HepG2 (cell line): ENCODE data around the gene PLPPR2. TPM values are rescaled to one million over a fixed set of nuclear protein-coding genes. Genes with fewer than 3 reads are reported as not detected.
"Not testable (repeated sequence)": the region's sequence is repeated elsewhere in the genome, so short reads cannot be mapped to it uniquely, and the experiment has no call there.

Source experiments
- ATAC-seq: fragments of 200-7000 bp; cut with Tn5 transposase; 3 replicates; pipeline ENCODE4 v1.9.1; 2020; ENCODE audit warnings: mild to moderate bottlenecking, moderate library complexity
- BruUV-seq: library from RNA; stranded (reverse); fragments of 400-500 nt; replicated peaks from 2 replicates; lab custom pipeline; 2021; lab: Mats Ljungman, UMichigan
- CTCF ChIA-PET: fragments of 300-600 bp; formaldehyde crosslinking; extraction: SDS; loops from one replicate; lab custom pipeline; 2021; ENCODE audit warnings: low total read pairs, inconsistent platforms, low intra/inter-chr PET ratio; lab: Yijun Ruan, JAX
- POLR2A ChIA-PET: fragments of 350-600 bp; sonication (Branson Sonifier 250); formaldehyde crosslinking; loops from one replicate; lab custom pipeline; 2020; ENCODE audit warnings: antibody characterized with exemption, inconsistent platforms; lab: Yijun Ruan, JAX
- DNase-seq: peaks from one replicate; pipeline ENCODE4 v3.0.0-alpha.2; 2015; ENCODE audit warnings: low spot score
- FAIRE-seq: peaks from 3 replicates; lab custom pipeline; 2011; peaks lifted over from hg19 to GRCh38; lab: Jason Lieb, UNC
- H2AFZ ChIP-seq: one replicate; pipeline ENCODE4 v1.6.1; 2011; ENCODE audit warnings: low read length, inconsistent platforms
- H3K27ac ChIP-seq: fragments of 300-600 bp; 3 replicates; pipeline ENCODE4 v1.8.0; 2011; ENCODE audit warnings: mixed run types, mild to moderate bottlenecking, mixed read lengths, low read length, inconsistent platforms; ENCODE audit not compliant: insufficient read depth; ENCODE audit errors: extremely low read length
- H3K27me3 ChIP-seq, 2 experiments: fragments of 200-600 bp in 1 of 2; 2 replicates in 1 of 2; 3 replicates in 1 of 2; pipeline versions ENCODE4 v1.6.0 to v1.8.0; 2011; ENCODE audit warnings: low read length in 2 of 2, mild to moderate bottlenecking in 2 of 2, moderate library complexity in 2 of 2, inconsistent platforms in 1 of 2; ENCODE audit not compliant: insufficient read depth in 2 of 2, control insufficient read depth in 1 of 2
- H3K36me3 ChIP-seq, 2 experiments: fragments of 200-600 bp in 1 of 2; replicated peaks in 1 of 2; 2 replicates in 1 of 2; 3 replicates in 1 of 2; pipeline versions ENCODE4 v1.5.1 to v1.8.0; 2011; ENCODE audit warnings: low read length in 2 of 2, inconsistent platforms in 1 of 2; ENCODE audit not compliant: insufficient read depth in 2 of 2, control insufficient read depth in 1 of 2
- H3K4me1 ChIP-seq: 2 replicates; pipeline ENCODE4 v1.5.1; 2012; ENCODE audit warnings: low read length, inconsistent platforms; ENCODE audit not compliant: insufficient read depth
- H3K4me2 ChIP-seq: 2 replicates; pipeline ENCODE4 v1.6.0; 2011; ENCODE audit warnings: low read depth, low read length, inconsistent platforms
- H3K4me3 ChIP-seq, 3 experiments: fragments of 200-600 bp in 1 of 3; sonication (generic), shearing (Covaris generic) in 1 of 3; replicated peaks in 1 of 3; 2 replicates each; pipeline ENCODE4 v1.5.1; 2011 to 2016; ENCODE audit warnings: low read length in 3 of 3, inconsistent platforms in 2 of 3, low read depth in 2 of 3, mild to moderate bottlenecking in 2 of 3, control low read depth in 1 of 3, mixed read lengths in 1 of 3; ENCODE audit not compliant: insufficient read depth in 1 of 3
- H3K79me2 ChIP-seq: one replicate; pipeline ENCODE4 v1.6.1; 2011; ENCODE audit warnings: low read length, inconsistent platforms; ENCODE audit not compliant: insufficient read depth
- H3K9ac ChIP-seq: 2 replicates; pipeline ENCODE4 v1.6.0; 2011; ENCODE audit warnings: mild to moderate bottlenecking, low read depth, low read length, inconsistent platforms; ENCODE audit not compliant: insufficient read depth
- H3K9me3 ChIP-seq: 2 replicates; pipeline ENCODE4 v1.5.1; 2012; ENCODE audit warnings: mild to moderate bottlenecking, low read length
- H4K20me1 ChIP-seq: 2 replicates; pipeline ENCODE4 v1.6.0; 2011; ENCODE audit warnings: inconsistent platforms, mild to moderate bottlenecking, low read length, moderate library complexity; ENCODE audit not compliant: insufficient read depth
- MIER2 ChIP-seq: IDR thresholded peaks from 2 replicates; pipeline ENCODE4 v1.6.1; 2016; ENCODE audit warnings: missing biosample characterization, missing genetic modification reagents
- REST ChIP-seq, 2 experiments: IDR thresholded peaks; 2 replicates each; pipeline ENCODE4 v1.6.1; 2011 to 2012; ENCODE audit warnings: low read length in 2 of 2, borderline replicate concordance in 1 of 2, low read depth in 1 of 2, mild to moderate bottlenecking in 1 of 2, moderate library complexity in 1 of 2
- ZFP90 ChIP-seq: sonication (generic); formaldehyde crosslinking; IDR thresholded peaks from 2 replicates; pipeline ENCODE4 v1.8.0; 2022; ENCODE audit warnings: missing genetic modification reagents, mild to moderate bottlenecking, inconsistent platforms, borderline replicate concordance
- ZNF121 ChIP-seq: sonication (generic); formaldehyde crosslinking; IDR thresholded peaks from 2 replicates; pipeline ENCODE4 v1.5.0; 2020; ENCODE audit warnings: mild to moderate bottlenecking, missing genetic modification reagents
- ZNF552 ChIP-seq: sonication (generic); formaldehyde crosslinking; IDR thresholded peaks from 2 replicates; pipeline ENCODE4 v1.9.0; 2022; ENCODE audit warnings: missing genetic modification reagents, mild to moderate bottlenecking, borderline replicate concordance
- WGBS: methylation state at CpG from one replicate; pipeline ENCODE4 v1.1.6; 2017; ENCODE audit warnings: low lambda C conversion rate; 5-methylcytosine and 5-hydroxymethylcytosine counted together
- in situ Hi-C: cut with HindIII; loops from 2 replicates; pipeline ENCODE4 v1.10.0; 2017; ENCODE audit warnings: low pct_unique_long_range_greater_than_20kb; ENCODE audit not compliant: extremely low pct_ligation_motif_present
- intact Hi-C: fragments of 100-400 bp; cut with micrococcal nuclease; formaldehyde crosslinking; loops from one replicate; pipeline ENCODE4 v1.10.0; 2022; ENCODE audit not compliant: unreplicated experiment
- polyA plus RNA-seq, 8 experiments: library from polyadenylated mRNA; depleted of rRNA in 3 of 8; stranded (reverse) in 7 of 8; unstranded in 1 of 8; fragments of >200 nt; fragmentation: Illumina TruSeq in 4 of 8; extraction: Trizol in 4 of 8; gene quantifications; 2 replicates each; pipeline versions ENCODE4 v1.2.1 to v1.2.3, GENCODE V29; 2011 to 2016; ENCODE audit warnings: low read depth in 4 of 8, missing spikeins in 1 of 8, mixed read lengths in 1 of 8; ENCODE audit not compliant: insufficient read depth in 1 of 8
- total RNA-seq, 5 experiments: library from RNA; depleted of rRNA; stranded (reverse); fragments of >200 nt; fragmentation: Illumina TruSeq; extraction: Trizol; gene quantifications; 2 replicates each; pipeline ENCODE4 v1.2.3, GENCODE V29; 2016; ENCODE audit warnings: low read depth in 1 of 5

Gene PLPPR2
- total and polyA plus RNA-seq, 2 of the 13 experiments (the other 11 are each of a cell fraction or from before 2014, with no cell fraction given), result 1.5 to 2.1 TPM

DNA sequence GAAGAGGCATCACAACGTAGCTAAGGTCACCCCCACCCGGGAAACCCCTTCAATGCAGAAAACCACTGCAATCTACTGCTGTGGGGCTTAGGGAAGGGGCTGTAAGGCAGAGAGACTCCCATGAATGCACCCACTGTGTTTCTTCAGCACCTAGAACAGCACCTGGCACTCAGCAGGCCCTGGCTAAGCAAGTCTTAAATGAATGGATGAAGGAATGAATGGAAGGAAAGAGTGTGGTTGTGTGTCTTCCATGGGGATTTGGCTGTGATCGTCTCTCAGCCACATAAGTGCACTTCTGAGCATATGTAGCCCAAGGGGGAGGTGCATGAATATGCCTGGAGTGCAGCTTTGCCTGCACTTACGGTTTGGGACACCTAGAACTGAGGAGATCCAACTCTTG, 6.1 kb upstream of the PLPPR2 start:
- no peak overlapping the region for H3K9ac ChIP-seq
- intact Hi-C loops, result no loop called here
- H3K36me3 ChIP-seq, result no peaks in the 10 kb centered on the region
- no peak overlapping the region for H3K4me2 ChIP-seq
- H3K79me2 ChIP-seq, result no peaks in the 10 kb centered on the region
- in situ Hi-C loops, result no loop called here
- 39% methylated on average over 4 of the region's 4 CpGs for WGBS
- BruUV-seq, result no TSS peak
- H3K4me1 ChIP-seq, result peaks cover 27% of the 10 kb centered on the region
- no peaks in the 10 kb centered on the region for H3K27me3 ChIP-seq
- no peak overlapping the region for H2AFZ ChIP-seq
- ATAC-seq, result no peak
- H3K27ac ChIP-seq, result no peak overlapping the region
- no peaks in the 10 kb centered on the region for H3K9me3 ChIP-seq
- TF ChIP-seq MIER2 (CRISPR knock-in tag) (peak; percentile 75), REST (IDR thresholded peaks at IDR 0.05; ENCODE audit: borderline replicate concordance in 1 of 2, low read depth in 1 of 2, low read length in 2 of 2) (peak; percentile 22 to 86), ZNF552 (CRISPR knock-in tag) (no peak), ZFP90 (peak; percentile 100)
- H4K20me1 ChIP-seq, result no peaks in the 10 kb centered on the region
- H3K4me3 ChIP-seq, result no peak overlapping the region
- ChIA-PET POLR2A (no interaction called here), CTCF (no interaction called here)
- DNase-seq, result no peak
- no peak for FAIRE-seq

DNA sequence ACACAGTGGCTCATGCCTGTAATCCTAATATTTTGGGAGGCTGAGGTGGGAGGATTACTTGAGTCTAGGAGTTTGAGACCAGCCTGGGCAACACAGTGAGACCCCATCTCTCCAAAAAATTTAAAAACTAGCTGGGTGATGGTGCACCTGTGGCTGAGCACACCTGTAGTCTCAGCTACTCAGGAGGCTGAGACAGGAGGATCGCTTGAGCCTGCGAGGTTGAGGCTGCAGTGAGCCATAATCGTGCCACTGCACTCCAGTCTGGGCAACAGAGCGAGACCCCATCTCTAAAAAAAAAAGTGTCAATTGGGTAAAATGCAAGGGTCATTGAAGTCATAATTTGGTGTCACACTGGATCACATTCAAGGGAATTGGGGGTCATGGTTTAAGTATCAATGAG, 1.1 kb upstream of the PLPPR2 start:
- ATAC-seq, H3K4me1 ChIP-seq, H3K27me3 ChIP-seq, H2AFZ ChIP-seq, CTCF ChIA-PET, H3K79me2 ChIP-seq, H3K4me3 ChIP-seq, H3K27ac ChIP-seq, H3K36me3 ChIP-seq, H4K20me1 ChIP-seq, DNase-seq, H3K4me2 ChIP-seq, intact Hi-C loops, FAIRE-seq, BruUV-seq, H3K9ac ChIP-seq, in situ Hi-C loops, H3K9me3 ChIP-seq: not testable (repeated sequence)
- TF ChIP-seq ZNF121 (CRISPR knock-in tag), result peak; percentile 83; the same call in 1 of the 2 replicates
- POLR2A ChIA-PET, result interaction anchor here (0.6 kb wide), 1 partner anchor 31 kb away, joined by 3 read pairs; no protein-coding TSS in a partner anchor
- 64% methylated on average over 4 of the region's 4 CpGs for WGBS
